Immature natural killer cell (primary cell): ENCODE results near the gene CACNB2. TPM values are rescaled to one million over a fixed set of nuclear protein-coding genes. Genes with fewer than 3 reads are reported as not detected.
"Not testable (repeated sequence)": the region's sequence is repeated elsewhere in the genome, so short reads cannot be mapped to it uniquely, and the experiment has no call there.

Source experiments
- DNase-seq, 3 donors: peaks; one replicate each; pipeline ENCODE4 v3.0.0; 2022; ENCODE audit warnings: mixed read lengths in 1 of 3
- H3K27ac Mint-ChIP-seq, 6 donors: one replicate each; pipeline ENCODE4 v1.8.0; 2020; ENCODE audit warnings: mixed read lengths in 6 of 6, mild to moderate bottlenecking in 5 of 6, inconsistent platforms in 4 of 6, moderate library complexity in 3 of 6
- H3K27me3 Mint-ChIP-seq, 3 donors: one replicate each; pipeline ENCODE4 v1.8.0; 2020 to 2021; ENCODE audit warnings: low read depth in 3 of 3, mild to moderate bottlenecking in 3 of 3, mixed read lengths in 3 of 3, moderate library complexity in 3 of 3, inconsistent platforms in 1 of 3
- H3K36me3 Mint-ChIP-seq, 3 donors: one replicate each; pipeline ENCODE4 v1.8.0; 2020; ENCODE audit warnings: mixed read lengths in 3 of 3, inconsistent platforms in 2 of 3, mild to moderate bottlenecking in 2 of 3
- H3K4me1 Mint-ChIP-seq, 2 donors: one replicate each; pipeline ENCODE4 v1.8.0; 2020; ENCODE audit warnings: inconsistent platforms in 2 of 2, mild to moderate bottlenecking in 2 of 2, mixed read lengths in 2 of 2, moderate library complexity in 1 of 2
- H3K4me3 Mint-ChIP-seq, 5 donors: one replicate each; pipeline ENCODE4 v1.8.0; 2020; ENCODE audit warnings: mild to moderate bottlenecking in 5 of 5, mixed read lengths in 5 of 5, inconsistent platforms in 3 of 5, moderate library complexity in 3 of 5
- H3K9me3 Mint-ChIP-seq, 6 donors: one replicate each; pipeline ENCODE4 v1.8.0; 2020; ENCODE audit warnings: mild to moderate bottlenecking in 6 of 6, mixed read lengths in 6 of 6, inconsistent platforms in 4 of 6, moderate library complexity in 3 of 6
- polyA plus RNA-seq, 3 donors: library from polyadenylated mRNA; unstranded; fragments of 300-500 nt; fragmentation: Illumina TruSeq; gene quantifications; one replicate each; pipeline ENCODE4 v1.2.3, GENCODE V29; 2021

The CACNB2 gene
- polyA plus RNA-seq, 3 donors from 2014 or later = 0.21 TPM; not detected in 2

GRCh38 chr10:18417950-18418527, 277.8 kb downstream of the CACNB2 start:
- H3K36me3 Mint-ChIP-seq = no peaks in the 10 kb centered on the region

GRCh38 chr10:18418541-18419215, 278.5 kb downstream of the CACNB2 start:
- Mint-ChIP-seq H3K36me3 (no peaks in the 10 kb centered on the region), H3K4me1 (no peaks in the 10 kb centered on the region), H3K9me3 (peaks cover 0 to 2% (median 0%) of the 10 kb centered on the region in 6 donors), H3K27ac (no peak overlapping the region), H3K27me3 (peaks cover 0 to 9% (median 0%) of the 10 kb centered on the region in 3 donors), H3K4me3 (no peak overlapping the region)
- DNase-seq = no peak

More at GRCh38 chr10:18417950-18418527, 277.8 kb downstream of the CACNB2 start:
- peaks cover 0 to 9% (median 2%) of the 10 kb centered on the region in 3 donors for H3K27me3 Mint-ChIP-seq
- peaks cover 0 to 2% (median 0%) of the 10 kb centered on the region in 6 donors for H3K9me3 Mint-ChIP-seq
- no peak for DNase-seq
- H3K27ac Mint-ChIP-seq = no peak overlapping the region
- no peaks in the 10 kb centered on the region for H3K4me1 Mint-ChIP-seq
- no peak overlapping the region for H3K4me3 Mint-ChIP-seq

- DNase-seq = no peak
- Mint-ChIP-seq H3K4me3 (no peak overlapping the region), H3K27ac (no peak overlapping the region), H3K27me3 (peaks cover 0 to 9% (median 1%) of the 10 kb centered on the region in 3 donors), H3K36me3 (no peaks in the 10 kb centered on the region), H3K9me3 (peaks cover 0 to 2% (median 0%) of the 10 kb centered on the region in 6 donors), H3K4me1 (no peaks in the 10 kb centered on the region)
These were observed 279.7 kb downstream of the CACNB2 start for GRCh38 chr10:18419945-18420344.

GRCh38 chr10:18421726-18422293, 281.6 kb downstream of the CACNB2 start:
- H3K9me3 Mint-ChIP-seq = peaks cover 0 to 2% (median 0%) of the 10 kb centered on the region in 6 donors

GRCh38 chr10:18423058-18423637, 282.9 kb downstream of the CACNB2 start:
- no peaks in the 10 kb centered on the region for H3K4me1 Mint-ChIP-seq
- H3K4me3 Mint-ChIP-seq = no peak overlapping the region
- H3K27me3 Mint-ChIP-seq = peaks cover 0 to 4% (median 1%) of the 10 kb centered on the region in 3 donors

More at GRCh38 chr10:18421726-18422293, 281.6 kb downstream of the CACNB2 start:
- Mint-ChIP-seq H3K27me3 (peaks cover 0 to 9% (median 1%) of the 10 kb centered on the region in 3 donors), H3K36me3 (no peaks in the 10 kb centered on the region), H3K27ac (no peak overlapping the region), H3K4me1 (no peaks in the 10 kb centered on the region), H3K4me3 (no peak overlapping the region)
- DNase-seq = no peak

GRCh38 chr10:18424200-18424599, 284.0 kb downstream of the CACNB2 start:
- Mint-ChIP-seq H3K27me3 (peaks cover 0 to 4% (median 1%) of the 10 kb centered on the region in 3 donors), H3K4me3 (no peak overlapping the region), H3K9me3 (peaks cover 0 to 3% (median 0%) of the 10 kb centered on the region in 6 donors), H3K27ac (no peak overlapping the region), H3K4me1 (no peaks in the 10 kb centered on the region), H3K36me3 (no peaks in the 10 kb centered on the region)
- DNase-seq = no peak

More at GRCh38 chr10:18423058-18423637, 282.9 kb downstream of the CACNB2 start:
- Mint-ChIP-seq H3K9me3 (peaks cover 0 to 3% (median 0%) of the 10 kb centered on the region in 6 donors), H3K27ac (no peak overlapping the region), H3K36me3 (no peaks in the 10 kb centered on the region)
- DNase-seq = no peak

- no peak overlapping the region for H3K4me3 Mint-ChIP-seq
- H3K4me1 Mint-ChIP-seq = no peaks in the 10 kb centered on the region
- H3K27ac Mint-ChIP-seq = no peak overlapping the region
- H3K36me3 Mint-ChIP-seq = no peaks in the 10 kb centered on the region
- no peak for DNase-seq
- peaks cover 0 to 1% (median 1%) of the 10 kb centered on the region in 3 donors for H3K27me3 Mint-ChIP-seq
- H3K9me3 Mint-ChIP-seq = peaks cover 0 to 3% (median 0%) of the 10 kb centered on the region in 6 donors
These were observed 289.1 kb downstream of the CACNB2 start for GRCh38 chr10:18429335-18429734.

- no peak for DNase-seq
- H3K4me1 Mint-ChIP-seq = no peaks in the 10 kb centered on the region
- H3K4me3 Mint-ChIP-seq = no peak overlapping the region
- H3K9me3 Mint-ChIP-seq = peaks cover 0 to 5% (median 0%) of the 10 kb centered on the region in 6 donors
- no peaks in the 10 kb centered on the region for H3K36me3 Mint-ChIP-seq
- H3K27ac Mint-ChIP-seq = no peak overlapping the region
- H3K27me3 Mint-ChIP-seq = peaks cover 0 to 5% (median 0%) of the 10 kb centered on the region in 3 donors
These were observed 296.7 kb downstream of the CACNB2 start for GRCh38 chr10:18436902-18437301.

GRCh38 chr10:18437486-18437885, 297.3 kb downstream of the CACNB2 start:
- Mint-ChIP-seq H3K27ac (no peak overlapping the region), H3K27me3 (peaks cover 0 to 5% (median 0%) of the 10 kb centered on the region in 3 donors), H3K4me1 (no peaks in the 10 kb centered on the region)

GRCh38 chr10:18438361-18439126, 298.3 kb downstream of the CACNB2 start:
- Mint-ChIP-seq H3K36me3 (no peaks in the 10 kb centered on the region), H3K27me3 (peaks cover 0 to 5% (median 0%) of the 10 kb centered on the region in 3 donors), H3K4me1 (no peaks in the 10 kb centered on the region), H3K27ac (no peak overlapping the region), H3K9me3 (peaks cover 0 to 5% (median 0%) of the 10 kb centered on the region in 6 donors), H3K4me3 (no peak overlapping the region)
- no peak for DNase-seq

More at GRCh38 chr10:18437486-18437885, 297.3 kb downstream of the CACNB2 start:
- no peak overlapping the region for H3K4me3 Mint-ChIP-seq
- no peaks in the 10 kb centered on the region for H3K36me3 Mint-ChIP-seq
- no peak for DNase-seq
- H3K9me3 Mint-ChIP-seq = peaks cover 0 to 5% (median 0%) of the 10 kb centered on the region in 6 donors

- peaks cover 0 to 5% (median 0%) of the 10 kb centered on the region in 3 donors for H3K27me3 Mint-ChIP-seq
- no peak overlapping the region for H3K27ac Mint-ChIP-seq
These were observed 299.4 kb downstream of the CACNB2 start for GRCh38 chr10:18439601-18440000.

GRCh38 chr10:18445635-18446034, 305.4 kb downstream of the CACNB2 start:
- H3K27ac Mint-ChIP-seq, H3K27me3 Mint-ChIP-seq, DNase-seq, H3K4me1 Mint-ChIP-seq, H3K36me3 Mint-ChIP-seq, H3K9me3 Mint-ChIP-seq, H3K4me3 Mint-ChIP-seq: not testable (repeated sequence)

More at GRCh38 chr10:18439601-18440000, 299.4 kb downstream of the CACNB2 start:
- Mint-ChIP-seq H3K4me1 (no peaks in the 10 kb centered on the region), H3K36me3 (no peaks in the 10 kb centered on the region), H3K4me3 (no peak overlapping the region), H3K9me3 (peaks cover 0 to 5% (median 0%) of the 10 kb centered on the region in 6 donors)
- DNase-seq = no peak

GRCh38 chr10:18446205-18446604, 306.0 kb downstream of the CACNB2 start:
- Mint-ChIP-seq H3K9me3 (peaks cover 0 to 4% (median 0%) of the 10 kb centered on the region in 6 donors), H3K27ac (no peak overlapping the region), H3K4me1 (no peaks in the 10 kb centered on the region), H3K36me3 (no peaks in the 10 kb centered on the region), H3K27me3 (peaks cover 0 to 6% (median 2%) of the 10 kb centered on the region in 3 donors), H3K4me3 (no peak overlapping the region)
- DNase-seq = no peak
